Measurements from ENCODE around the gene HIGD1A.

Gene HIGD1A

DNA sequence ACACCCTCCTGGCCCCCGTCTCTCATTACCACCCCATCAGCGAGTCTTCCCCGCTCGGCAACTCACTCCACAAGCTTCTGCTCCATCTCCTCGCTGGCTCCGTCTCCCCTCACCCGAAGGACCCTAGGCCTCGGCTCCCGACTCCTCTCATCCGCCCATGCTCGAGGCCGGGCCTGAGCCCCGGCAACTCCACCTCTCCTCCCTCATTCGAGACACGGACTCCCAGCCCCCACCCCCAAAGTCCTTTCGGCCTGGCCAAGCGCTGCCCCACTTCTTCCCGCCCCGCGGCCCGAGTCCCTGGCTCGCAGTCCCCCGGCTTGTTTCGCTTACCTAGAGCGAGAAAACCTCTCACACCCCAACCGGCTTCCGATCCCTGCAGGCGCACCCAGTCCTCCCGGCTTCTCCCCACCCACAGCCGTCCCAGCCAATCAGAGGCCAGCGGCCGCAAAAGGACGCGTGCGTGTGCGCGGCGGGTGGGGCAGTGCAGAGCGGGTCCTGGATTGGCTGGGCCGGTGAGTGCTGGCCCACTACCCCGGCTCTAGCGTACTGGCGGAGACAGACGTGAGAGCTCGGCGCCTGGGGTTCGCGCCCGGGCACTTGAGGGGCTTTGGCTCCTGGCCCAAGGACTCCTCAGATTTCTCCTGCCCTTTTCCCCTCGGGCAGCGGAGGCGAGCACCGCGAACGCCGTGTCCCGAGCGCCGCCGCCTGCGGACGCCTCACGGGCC is at the start of gene HIGD1A:
TSS of gene HIGD1A (minus strand) at position 385 of the 725 bp plus-strand sequence. CDS start 10,237 bp downstream, outside the sequence.
- peak; percentile 86 for DNase-seq (ENCODE audit: low read depth)

- DNase-seq (ENCODE audit: low read depth) = no peak
Measured at GRCh38 chr3:42853739-42854302, 49.5 kb upstream of the HIGD1A start.

- no peak for DNase-seq (ENCODE audit: low read depth)
Measured at GRCh38 chr3:42853056-42853455, 48.8 kb upstream of the HIGD1A start.

- DNase-seq (ENCODE audit: low read depth) = no peak
Measured at GRCh38 chr3:42852441-42852840, 48.2 kb upstream of the HIGD1A start.

DNA sequence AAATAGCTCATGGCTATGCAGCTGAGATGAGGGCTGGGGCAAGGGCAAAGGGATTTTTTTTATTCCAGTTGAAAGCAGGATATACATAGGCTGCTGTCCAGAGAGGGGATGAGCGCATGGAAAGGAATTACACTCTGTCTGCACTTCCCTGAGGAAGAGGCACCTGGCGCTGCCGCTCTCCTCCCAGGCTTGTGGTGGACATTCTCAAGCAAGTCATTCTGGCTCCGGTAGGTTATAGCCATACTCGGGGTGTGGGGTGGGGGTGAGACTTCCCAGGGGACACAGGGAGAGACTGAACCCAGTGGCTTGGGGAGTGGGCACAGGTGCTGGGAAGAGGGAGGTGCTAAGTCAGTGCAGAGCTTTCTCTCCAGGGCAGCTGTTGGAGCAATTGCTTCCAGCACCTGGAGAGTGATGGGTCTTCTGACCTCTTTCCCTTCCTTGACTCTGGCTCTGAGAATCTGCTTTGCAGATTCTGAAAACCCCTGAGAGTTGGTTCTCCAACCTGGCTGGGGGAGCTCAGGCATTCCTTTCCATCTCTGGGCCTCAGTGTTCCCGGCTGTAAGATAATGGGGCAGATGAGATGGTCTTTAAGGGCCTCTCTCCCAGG is 47.0 kb upstream of the HIGD1A start:
- no peak for DNase-seq (ENCODE audit: low read depth)

GRCh38 chr3:42850263-42850662 is 46.0 kb upstream of the HIGD1A start:
- no peak for DNase-seq (ENCODE audit: low read depth)

- DNase-seq (ENCODE audit: low read depth) = no peak
Measured at GRCh38 chr3:42849017-42849416, 44.7 kb upstream of the HIGD1A start.

DNA sequence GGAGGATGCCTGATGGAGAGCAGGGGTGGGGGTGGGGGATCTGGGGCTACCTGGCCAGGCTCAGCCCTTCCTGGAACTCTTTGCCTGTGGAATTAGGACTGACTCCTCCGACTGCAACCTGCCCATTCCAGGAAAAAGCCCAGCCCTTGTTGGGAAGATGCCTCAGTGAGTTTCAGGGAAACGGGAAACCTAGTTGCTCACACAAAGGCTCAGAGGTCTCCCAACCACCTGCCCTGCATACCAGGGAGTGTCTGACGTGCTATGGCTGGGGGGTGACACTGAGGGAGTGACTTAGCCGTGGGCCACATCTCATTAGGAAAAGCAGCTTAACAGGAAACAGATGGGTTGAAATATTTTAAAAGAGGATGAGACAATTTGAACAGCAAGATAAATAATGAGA is 43.4 kb upstream of the HIGD1A start:
- no peak for DNase-seq (ENCODE audit: low read depth)

GRCh38 chr3:42846685-42847522 is 42.6 kb upstream of the HIGD1A start:
- no peak for DNase-seq (ENCODE audit: low read depth)

DNA sequence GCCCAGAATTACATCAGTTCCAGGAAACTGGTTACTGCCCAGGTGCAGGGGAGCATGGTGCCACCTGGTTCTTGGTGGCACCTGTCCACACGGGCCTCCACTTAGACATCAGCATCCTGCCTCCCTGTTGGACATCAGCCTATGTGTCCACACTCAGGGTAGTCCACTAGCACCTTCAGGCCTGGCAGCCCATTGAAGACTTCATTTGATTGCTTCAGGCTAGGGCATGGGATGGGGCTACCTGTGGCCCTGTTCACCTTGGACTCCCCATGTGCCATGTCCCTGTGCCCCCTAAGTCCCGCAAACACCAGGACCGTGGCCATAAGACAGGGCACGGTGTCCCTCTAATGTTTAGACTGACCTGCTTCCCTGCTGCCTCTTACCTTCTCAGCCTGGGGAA is 40.5 kb upstream of the HIGD1A start:
- no peak for DNase-seq (ENCODE audit: low read depth)

DNA sequence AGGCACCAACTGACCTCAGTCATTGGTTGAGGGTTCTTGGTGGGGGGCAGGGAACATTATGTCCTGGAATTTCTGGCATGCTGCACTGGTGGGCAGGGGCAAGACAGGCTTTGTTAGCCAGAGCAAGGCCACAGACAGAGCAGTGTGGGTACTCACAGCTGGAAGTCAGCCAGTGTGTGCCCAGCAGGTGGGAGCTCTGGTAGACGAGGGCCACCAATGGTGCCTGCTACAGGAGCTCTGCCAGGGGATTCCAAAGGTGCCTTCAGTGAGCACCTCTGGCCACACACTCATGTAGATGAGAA is 40.1 kb upstream of the HIGD1A start:
- DNase-seq (ENCODE audit: low read depth) = no peak

DNA sequence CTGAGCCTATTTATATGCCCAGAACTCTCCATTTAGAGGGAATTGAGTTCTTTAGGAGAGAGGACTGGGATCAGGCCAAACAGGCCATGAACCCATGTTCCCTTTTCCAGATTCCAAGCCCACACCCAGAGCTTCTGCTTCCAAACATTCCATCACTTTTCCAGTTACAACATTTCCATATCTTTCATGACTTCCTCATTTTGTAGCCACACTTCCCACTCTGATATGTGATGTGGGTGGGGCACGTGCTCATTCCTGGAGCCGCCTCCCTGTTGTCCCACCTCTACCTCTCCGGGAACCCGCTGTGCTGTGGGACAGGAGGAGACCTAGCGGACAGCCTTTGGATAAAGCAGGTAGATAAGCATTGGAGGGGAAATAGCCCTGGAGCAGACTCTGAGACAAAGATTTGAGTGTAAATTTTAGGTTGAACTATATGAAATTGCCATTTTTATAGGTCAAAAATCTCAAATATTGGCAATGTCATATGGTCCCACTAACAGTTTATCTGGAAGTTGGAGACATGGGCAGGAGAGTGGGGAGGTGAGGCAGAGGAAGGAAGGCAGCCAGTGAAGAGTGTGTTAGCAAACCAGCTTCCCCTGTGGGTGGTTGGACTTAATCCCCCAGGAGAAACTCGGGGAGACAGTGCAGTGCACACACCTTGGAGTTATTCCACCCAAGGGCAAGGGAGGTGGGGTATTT is 39.6 kb upstream of the HIGD1A start:
- no peak for DNase-seq (ENCODE audit: low read depth)

DNA sequence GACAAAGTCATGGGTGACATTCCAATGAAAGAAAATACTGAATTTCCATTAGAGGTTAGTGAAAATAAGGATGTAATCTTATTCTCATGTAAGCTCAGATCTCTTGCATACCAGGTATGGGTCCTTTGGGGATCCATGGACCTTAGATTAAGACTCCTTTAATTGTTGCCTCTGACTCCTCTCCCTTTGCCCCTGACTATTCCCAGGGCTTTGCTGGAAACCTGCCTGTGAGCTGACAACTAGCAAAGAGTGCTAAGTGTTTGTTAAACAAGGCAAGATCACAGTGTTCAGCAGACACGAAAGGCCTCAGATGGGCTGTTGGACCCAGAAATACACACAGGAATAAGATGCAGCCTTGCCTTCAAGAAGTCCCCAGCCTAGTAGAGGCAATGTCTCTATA is 37.0 kb upstream of the HIGD1A start:
- no peak for DNase-seq (ENCODE audit: low read depth)

DNA sequence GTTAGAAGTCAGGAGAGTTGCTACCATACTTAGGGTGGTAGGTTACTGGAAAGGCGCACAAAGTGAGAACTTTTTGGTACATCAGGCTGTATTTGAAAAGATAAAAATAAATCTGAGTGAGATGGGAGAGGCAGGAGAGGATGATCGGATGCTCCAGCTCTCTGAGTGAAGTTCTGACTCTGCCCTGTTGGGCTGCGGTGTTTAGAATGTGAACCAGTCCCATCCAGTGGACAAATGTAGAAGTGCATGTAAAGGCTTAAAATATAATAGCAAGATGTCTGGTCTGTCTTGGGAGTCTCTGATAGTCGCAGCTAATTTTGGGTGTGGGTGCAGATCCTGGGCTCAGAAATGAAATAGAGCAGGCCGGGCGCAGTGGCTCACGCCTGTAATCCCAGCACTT is 35.3 kb upstream of the HIGD1A start:
- no peak for DNase-seq (ENCODE audit: low read depth)

DNA sequence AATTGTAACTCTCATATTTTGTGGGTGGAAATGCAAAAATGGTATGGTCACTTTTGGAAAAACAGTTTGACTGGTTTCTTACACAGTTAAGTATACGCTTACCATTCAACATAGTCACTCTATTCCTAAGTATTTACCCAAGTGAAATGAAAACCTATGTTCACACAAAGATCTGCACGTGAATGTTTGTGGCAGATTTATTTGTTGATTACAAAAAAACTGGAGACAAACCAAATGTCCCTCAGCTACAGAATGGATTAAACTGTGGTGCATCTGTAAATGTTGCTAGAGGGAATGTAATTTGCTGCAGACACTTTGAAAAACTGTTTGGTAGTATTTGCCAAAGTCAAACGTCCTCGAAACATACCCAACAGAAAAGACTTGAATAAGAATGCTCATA is 34.3 kb upstream of the HIGD1A start:
- DNase-seq (ENCODE audit: low read depth) = no peak

DNA sequence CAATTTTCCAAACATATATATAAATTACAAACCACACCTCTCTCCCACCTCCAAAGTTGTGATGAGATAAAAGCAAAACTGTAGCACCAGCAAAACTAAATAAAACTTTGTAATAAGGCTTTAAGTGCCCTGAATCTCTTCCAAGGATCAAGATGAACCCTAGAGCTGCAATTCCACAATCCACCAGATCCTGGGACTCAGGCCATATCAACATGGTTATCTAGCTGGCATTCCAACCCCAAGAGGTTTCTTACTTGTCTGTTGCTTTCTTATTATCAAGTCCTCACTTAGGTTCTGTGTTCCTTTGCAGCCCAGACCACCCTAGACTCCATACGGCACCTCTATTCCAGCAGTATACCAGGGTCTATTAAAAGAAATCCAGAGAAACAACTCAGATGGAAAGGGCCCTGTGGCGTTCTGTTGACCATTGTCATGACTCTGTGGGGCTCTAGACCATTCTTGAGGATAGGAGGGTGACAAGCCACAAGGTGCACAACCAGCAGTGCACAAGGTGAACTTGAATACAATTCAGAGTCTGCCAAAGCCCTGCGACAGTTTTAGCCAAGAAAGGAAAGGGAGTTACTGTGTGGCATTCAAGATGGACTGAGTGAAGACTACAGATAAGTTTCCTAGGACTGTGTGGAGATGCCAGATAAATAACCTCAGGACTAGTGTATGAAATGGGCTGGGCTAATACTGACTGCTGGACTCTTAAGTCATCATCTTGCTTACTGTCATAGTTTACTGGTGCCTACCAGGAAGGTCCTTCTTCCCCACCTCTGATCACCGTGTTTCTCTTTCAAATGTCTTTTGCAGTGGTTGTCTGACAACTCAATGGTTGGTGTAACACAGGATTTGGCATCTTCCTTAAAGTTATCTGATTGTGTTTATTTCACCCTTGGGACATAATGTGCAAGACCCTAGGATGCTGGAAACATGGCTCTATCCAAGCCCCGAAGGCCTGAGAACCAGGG is 32.1 kb upstream of the HIGD1A start:
- DNase-seq (ENCODE audit: low read depth) = no peak

DNA sequence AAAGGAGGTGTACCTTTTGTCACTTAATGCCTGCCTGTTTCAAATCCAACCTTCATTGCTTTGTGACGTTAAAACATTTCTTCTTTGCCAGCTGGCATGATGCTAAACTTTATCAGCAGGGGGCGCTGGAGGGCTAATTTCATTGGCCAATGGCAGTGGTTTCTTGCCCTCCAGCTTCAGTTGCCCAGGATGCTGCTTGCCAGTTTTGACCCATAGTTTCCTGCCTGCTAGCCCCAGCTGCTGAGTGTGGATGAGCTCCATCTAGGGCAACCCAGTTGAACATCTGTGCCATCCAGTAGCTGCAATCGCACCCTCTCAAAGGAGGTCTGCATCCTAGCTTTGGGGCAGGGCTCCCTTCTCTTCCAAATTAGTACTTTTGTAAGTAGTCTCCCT is 27.0 kb upstream of the HIGD1A start:
- DNase-seq (ENCODE audit: low read depth) = peak; percentile 43

DNA sequence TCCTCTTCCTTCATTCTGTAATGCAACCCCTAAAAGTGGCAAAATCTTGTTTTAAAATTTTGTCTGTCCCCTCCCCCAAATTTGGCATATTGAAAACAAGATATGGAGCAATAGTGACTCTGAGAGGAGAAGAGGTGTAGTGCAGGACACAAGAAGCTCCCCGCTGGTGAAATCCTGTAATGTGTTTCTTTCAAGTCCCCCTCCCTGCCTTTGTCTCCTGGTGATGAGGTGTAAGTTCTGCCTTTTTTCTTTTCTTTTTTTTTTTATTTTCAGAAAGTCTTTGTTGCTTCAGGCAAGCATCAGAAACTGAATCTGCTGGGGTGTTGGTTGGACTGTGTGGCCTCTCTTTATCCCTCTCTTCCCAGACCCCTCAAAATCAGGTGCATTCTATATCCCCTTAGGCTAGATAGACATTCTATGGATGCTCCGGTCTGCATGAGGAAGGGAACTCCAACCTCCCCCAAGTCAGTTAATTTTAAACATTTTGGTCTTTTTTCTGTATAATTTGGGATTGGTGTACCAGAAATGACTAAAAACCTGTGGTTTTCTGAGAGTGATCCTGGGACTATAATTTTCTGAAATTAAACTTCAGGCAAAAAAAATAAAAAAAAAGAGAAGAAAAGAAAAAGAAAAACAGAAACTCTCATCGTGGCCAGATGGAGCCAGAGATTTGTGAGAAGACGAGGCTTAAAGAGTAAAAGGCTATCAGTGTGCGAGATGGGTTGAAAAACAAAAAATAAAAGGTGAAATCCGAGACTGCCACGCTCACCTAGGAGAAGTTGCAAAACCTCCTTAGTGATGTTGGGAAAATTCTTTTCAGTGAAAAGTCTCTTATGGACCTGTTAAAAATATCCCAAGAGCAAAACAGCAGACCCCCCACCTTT is 26.4 kb upstream of the HIGD1A start:
- DNase-seq (ENCODE audit: low read depth) = no peak

- no peak for DNase-seq (ENCODE audit: low read depth)
Measured at GRCh38 chr3:42829628-42830436, 25.5 kb upstream of the HIGD1A start.

Data from activated T-helper 1 cell treated with Interleukin-2 at 50 U/mL for 16 hours (primary cell).